ENCODE measurements around the gene PPDPF.

DNA sequence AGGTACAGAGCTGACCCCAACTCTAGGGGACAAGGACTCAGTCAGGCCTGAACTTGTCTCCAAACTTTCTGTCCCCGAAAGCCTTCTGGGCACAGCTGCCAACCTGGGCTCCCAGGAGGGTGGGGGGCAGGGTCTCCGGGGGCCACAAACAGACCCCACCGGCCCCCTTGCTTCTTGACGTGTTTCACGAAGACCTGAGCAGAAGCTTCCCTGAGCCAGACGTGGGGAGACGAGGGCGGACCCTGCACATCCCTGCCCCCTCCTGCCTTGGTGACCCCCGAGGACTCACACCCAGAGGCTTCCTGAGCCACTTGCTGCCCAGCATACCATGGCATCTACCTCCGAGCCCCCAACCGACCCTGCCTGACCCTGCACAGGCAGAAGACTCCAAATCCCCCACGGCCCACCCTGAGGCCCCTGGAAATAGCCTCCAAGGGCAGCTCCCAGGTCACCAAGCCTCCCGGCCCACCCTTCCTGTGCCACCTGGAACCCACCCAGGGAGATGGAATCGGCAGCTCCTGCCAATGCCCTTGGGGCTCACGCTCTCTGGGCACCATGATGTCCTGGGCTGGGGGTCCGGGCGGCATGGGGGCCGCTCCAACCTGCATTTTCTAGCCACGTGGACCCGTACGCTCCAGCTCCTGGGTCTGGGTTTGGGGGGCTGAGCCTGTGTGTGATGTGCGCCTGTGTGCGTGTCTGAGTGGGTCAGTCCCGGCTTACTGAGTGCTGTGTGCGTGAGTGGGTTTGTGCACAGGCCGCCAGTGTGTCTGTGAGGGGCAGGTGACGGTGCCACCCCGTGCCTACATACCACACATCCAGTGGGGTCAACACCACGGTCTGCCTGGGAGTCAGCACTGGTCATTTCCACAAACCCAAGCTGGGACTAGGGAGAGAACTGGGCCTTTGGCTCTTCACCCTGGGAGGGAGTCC lies 19.1 kb downstream of the PPDPF start:
- TF ChIP-seq, protein P1, sequence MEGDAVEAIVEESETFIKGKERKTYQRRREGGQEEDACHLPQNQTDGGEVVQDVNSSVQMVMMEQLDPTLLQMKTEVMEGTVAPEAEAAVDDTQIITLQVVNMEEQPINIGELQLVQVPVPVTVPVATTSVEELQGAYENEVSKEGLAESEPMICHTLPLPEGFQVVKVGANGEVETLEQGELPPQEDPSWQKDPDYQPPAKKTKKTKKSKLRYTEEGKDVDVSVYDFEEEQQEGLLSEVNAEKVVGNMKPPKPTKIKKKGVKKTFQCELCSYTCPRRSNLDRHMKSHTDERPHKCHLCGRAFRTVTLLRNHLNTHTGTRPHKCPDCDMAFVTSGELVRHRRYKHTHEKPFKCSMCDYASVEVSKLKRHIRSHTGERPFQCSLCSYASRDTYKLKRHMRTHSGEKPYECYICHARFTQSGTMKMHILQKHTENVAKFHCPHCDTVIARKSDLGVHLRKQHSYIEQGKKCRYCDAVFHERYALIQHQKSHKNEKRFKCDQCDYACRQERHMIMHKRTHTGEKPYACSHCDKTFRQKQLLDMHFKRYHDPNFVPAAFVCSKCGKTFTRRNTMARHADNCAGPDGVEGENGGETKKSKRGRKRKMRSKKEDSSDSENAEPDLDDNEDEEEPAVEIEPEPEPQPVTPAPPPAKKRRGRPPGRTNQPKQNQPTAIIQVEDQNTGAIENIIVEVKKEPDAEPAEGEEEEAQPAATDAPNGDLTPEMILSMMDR (conservative IDR thresholded peaks at IDR 0.05 in 1 of 2, IDR thresholded peaks at IDR 0.05 in 1 of 2; ENCODE audit: low read depth in 1 of 2, low read length in 2 of 2): no peak
- no peak for TF ChIP-seq EZH2 (IDR thresholded peaks at IDR 0.05; ENCODE audit: low read length, missing control alignments)
